HUES64 (cell line): ENCODE data around the gene ATP1A1.

ENCODE experiments used
- H3K27ac ChIP-seq: 2 replicates; pipeline ENCODE4 v1.7.0; 2013; ENCODE audit warnings: low read depth, low read length, inconsistent platforms
- H3K27me3 ChIP-seq: 2 replicates; pipeline ENCODE4 v1.6.1; 2013; ENCODE audit warnings: mild to moderate bottlenecking, low read length; ENCODE audit not compliant: insufficient read depth
- H3K36me3 ChIP-seq: 2 replicates; pipeline ENCODE4 v1.6.1; 2013; ENCODE audit warnings: mild to moderate bottlenecking, low read length; ENCODE audit not compliant: insufficient read depth
- H3K4me1 ChIP-seq: 2 replicates; pipeline ENCODE4 v1.6.1; 2013; ENCODE audit warnings: mild to moderate bottlenecking, low read length, moderate library complexity; ENCODE audit not compliant: insufficient read depth
- H3K4me3 ChIP-seq: 2 replicates; pipeline ENCODE4 v1.5.1; 2013; ENCODE audit warnings: mild to moderate bottlenecking, low read length, moderate library complexity
- H3K9ac ChIP-seq: 2 replicates; pipeline ENCODE4 v1.6.1; 2013; ENCODE audit warnings: mild to moderate bottlenecking, low read depth, low read length
- H3K9me3 ChIP-seq: 2 replicates; pipeline ENCODE4 v1.6.1; 2013; ENCODE audit warnings: low read depth, low read length; ENCODE audit not compliant: insufficient read depth
- WGBS: fragments of 150-250, 120-280 bp; methylation state at CpG from one replicate; pipeline ENCODE4 v1.1.7; 2013; ENCODE audit warnings: missing lambda C conversion rate; 5-methylcytosine and 5-hydroxymethylcytosine counted together

The ATP1A1 gene

GRCh38 chr1:116408193-116408592 is 35.1 kb downstream of the ATP1A1 start:
- Histone ChIP-seq H3K27me3 (no peaks in the 10 kb centered on the region), H3K4me3 (no peak overlapping the region), H3K4me1 (no peaks in the 10 kb centered on the region), H3K36me3 (peaks cover 49% of the 10 kb centered on the region), H3K9me3 (no peaks in the 10 kb centered on the region), H3K27ac (no peak overlapping the region), H3K9ac (no peak overlapping the region)
- 86% methylated on average over 2 of the region's 2 CpGs for WGBS

DNA sequence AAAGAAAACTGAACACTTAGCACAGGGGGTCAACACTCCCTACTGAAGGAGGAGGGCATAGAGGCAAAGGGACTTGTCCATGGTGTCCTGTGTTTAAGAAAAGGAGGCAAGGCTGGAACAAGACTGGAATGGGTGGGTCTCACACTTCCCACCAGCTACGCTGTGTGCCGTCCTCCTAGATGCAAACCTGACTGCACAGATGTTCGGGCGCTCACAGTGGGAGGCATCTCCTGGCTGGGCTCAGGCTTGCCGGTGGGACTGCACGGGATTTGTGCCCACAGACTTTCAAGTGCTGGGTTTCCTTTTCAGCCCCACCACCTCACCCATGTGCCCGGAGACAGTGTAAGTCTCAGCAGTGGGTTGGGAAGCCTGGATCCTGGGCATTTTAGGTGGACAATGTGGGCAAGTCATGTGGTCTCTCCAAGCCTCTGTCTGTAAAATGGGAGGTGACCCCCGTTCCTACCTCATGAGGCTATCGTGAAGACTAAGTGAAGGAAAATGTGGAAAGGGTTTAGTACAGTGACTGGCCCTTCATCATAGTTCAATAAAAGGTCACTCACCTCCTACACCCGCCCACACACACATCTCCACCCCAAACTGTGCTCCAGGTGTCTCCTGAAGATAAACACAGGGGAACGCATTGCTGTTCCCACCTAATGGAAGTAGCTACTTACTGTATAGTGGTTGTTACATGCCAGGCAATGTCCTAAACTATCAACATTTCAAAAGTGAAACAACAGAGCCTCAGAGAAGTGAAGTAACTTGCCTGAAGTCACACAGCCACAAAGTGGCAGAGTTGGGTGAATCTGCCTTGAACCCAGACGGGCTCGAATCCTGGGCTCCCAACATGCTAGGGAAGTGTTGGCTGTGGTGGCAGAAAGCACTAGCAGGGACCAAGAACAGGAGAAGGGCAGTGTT is 36.0 kb downstream of the ATP1A1 start:
- Histone ChIP-seq H3K9me3 (no peaks in the 10 kb centered on the region), H3K27ac (no peak overlapping the region), H3K9ac (no peak overlapping the region), H3K4me1 (no peaks in the 10 kb centered on the region), H3K4me3 (no peak overlapping the region), H3K27me3 (no peaks in the 10 kb centered on the region), H3K36me3 (peaks cover 40% of the 10 kb centered on the region)
- 97% methylated on average over 13 of the region's 13 CpGs for WGBS

GRCh38 chr1:116409751-116410191 is 36.7 kb downstream of the ATP1A1 start:
- Histone ChIP-seq H3K27ac (no peak overlapping the region), H3K4me3 (no peak overlapping the region), H3K36me3 (peaks cover 33% of the 10 kb centered on the region), H3K9me3 (no peaks in the 10 kb centered on the region), H3K9ac (no peak overlapping the region), H3K4me1 (no peaks in the 10 kb centered on the region), H3K27me3 (no peaks in the 10 kb centered on the region)
- 83% methylated on average over 8 of the region's 8 CpGs for WGBS

DNA sequence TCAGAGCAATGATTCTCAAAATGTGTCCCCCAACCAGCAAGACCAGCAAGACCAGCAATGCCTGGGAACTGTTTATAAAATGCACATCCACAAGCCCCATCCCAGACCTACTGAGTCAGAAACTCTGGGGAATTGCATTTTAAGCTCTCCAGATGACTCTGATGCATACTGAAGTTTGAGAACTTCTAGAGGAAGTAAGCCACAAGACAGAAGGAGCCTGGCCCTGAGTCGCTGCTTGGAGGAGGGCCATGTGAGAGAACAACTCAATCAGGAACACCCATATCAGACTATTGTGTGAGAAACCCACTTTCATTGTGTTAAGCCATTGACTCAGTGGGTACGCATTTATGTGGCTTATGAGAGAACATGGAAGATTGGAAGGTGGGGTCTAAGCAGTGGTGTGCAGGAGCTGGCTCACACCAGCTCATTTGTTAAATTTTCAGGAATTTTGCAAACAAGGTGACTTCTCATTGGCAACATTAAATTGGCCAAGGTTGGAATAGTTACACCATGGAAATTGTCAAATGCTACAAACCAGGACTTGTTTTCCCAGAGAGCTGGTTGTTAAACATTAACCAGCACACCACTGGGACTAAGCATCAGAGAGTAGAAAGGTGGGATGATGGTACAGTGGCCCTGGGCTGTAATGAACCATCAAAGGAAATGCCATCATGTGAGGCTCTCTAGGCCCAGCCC is 38.9 kb downstream of the ATP1A1 start:
- H3K27ac ChIP-seq = no peak overlapping the region
- no peaks in the 10 kb centered on the region for H3K27me3 ChIP-seq
- no peak overlapping the region for H3K4me3 ChIP-seq
- H3K36me3 ChIP-seq = peaks cover 12% of the 10 kb centered on the region
- 85% methylated on average over 2 of the region's 2 CpGs for WGBS
- peaks cover 12% of the 10 kb centered on the region; the same call in 1 of the 2 replicates for H3K4me1 ChIP-seq
- H3K9me3 ChIP-seq = no peaks in the 10 kb centered on the region
- H3K9ac ChIP-seq = no peak overlapping the region

DNA sequence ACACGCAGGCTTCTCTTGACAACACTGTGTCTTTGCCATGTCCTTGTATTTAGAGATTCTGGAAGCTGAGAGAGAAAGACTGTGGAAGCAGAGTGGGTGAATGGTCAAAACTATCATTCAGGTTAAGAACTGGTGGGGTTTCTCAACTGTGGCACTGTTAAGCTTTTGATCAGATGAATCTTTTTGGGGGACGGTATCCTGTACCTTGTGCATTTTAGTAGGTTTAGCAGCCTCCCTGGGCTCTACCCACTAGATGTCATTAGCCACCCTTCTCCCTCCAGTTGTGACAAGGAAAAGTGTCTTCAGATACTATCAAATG is 39.4 kb downstream of the ATP1A1 start:
- Histone ChIP-seq H3K4me1 (peaks cover 12% of the 10 kb centered on the region; the same call in 1 of the 2 replicates), H3K36me3 (peaks cover 7% of the 10 kb centered on the region; the same call in 1 of the 2 replicates), H3K4me3 (no peak overlapping the region), H3K9ac (no peak overlapping the region), H3K27me3 (no peaks in the 10 kb centered on the region), H3K9me3 (no peaks in the 10 kb centered on the region), H3K27ac (no peak overlapping the region)
- 94% methylated on average over 2 of the region's 2 CpGs for WGBS

DNA sequence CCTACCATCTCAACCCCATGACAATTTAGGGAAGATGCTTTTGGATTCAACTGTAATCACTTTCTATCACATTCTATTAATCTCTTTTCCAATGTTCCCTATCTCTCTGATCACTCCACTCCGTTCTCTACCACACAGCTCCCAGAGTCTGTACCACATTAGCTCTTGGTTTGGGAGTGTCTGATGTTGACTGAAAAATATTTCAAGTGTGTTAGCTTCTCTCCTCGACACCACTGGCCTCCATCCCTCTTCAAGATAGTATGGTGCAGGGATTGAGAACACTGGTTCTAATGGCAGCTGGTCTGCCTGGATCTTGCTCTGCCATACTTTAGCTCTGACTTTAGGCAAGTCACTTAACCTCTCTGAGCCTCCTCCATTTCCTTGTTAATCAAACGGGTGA is 39.9 kb downstream of the ATP1A1 start:
- H3K4me1 ChIP-seq = peaks cover 15% of the 10 kb centered on the region
- H3K27ac ChIP-seq = no peak overlapping the region
- no peak overlapping the region for H3K9ac ChIP-seq
- H3K9me3 ChIP-seq = no peaks in the 10 kb centered on the region
- no peaks in the 10 kb centered on the region for H3K27me3 ChIP-seq
- H3K36me3 ChIP-seq = 0 out of 2 replicates have a peak, but pooled peaks cover 4% of the 10 kb centered on the region
- no peak overlapping the region for H3K4me3 ChIP-seq
- 91% methylated on average over 2 of the region's 3 CpGs for WGBS

DNA sequence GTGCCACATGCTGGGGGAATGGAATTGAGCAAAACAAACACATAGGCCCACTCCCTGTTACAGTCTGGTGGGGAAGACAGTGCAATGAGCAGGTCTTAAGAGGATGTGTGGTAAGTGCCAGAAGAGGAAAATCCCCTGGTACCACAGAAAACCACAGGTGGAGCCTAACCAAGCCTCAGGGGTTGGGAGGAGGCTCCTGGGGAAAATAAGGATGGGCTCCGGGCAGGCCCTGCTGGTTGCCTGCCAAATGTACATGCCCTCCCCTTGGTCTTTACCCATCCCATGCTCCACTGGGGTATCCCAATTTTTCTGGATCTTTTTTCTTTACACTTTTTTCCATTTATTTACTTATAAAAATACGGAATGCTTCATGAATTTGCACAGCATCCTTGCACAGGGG is 40.4 kb downstream of the ATP1A1 start:
- Histone ChIP-seq H3K36me3 (0 out of 2 replicates have a peak, but pooled peaks cover 4% of the 10 kb centered on the region), H3K27me3 (no peaks in the 10 kb centered on the region), H3K4me3 (no peak overlapping the region), H3K9ac (no peak overlapping the region), H3K27ac (no peak overlapping the region), H3K4me1 (peaks cover 16% of the 10 kb centered on the region), H3K9me3 (no peaks in the 10 kb centered on the region)
- 89% methylated on average over 2 of the region's 2 CpGs for WGBS

DNA sequence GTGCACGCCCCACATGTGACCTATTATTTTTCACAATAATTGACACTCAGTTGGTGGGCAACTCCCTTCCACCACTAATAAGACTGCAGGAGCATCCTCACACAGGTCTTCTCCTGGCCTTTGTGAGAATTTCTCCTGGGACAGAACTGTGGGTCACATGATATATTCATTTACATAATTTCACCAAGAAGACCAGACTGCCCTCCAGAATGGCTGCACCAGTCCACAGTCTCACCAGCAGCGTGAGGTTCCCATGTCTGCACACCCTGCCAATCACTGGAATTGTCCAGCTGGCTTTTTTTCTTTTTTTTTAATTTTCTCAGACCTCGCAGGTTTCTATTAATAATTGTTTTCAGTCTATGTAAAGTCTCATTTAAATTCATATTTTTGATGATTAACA is 41.3 kb downstream of the ATP1A1 start:
- Histone ChIP-seq H3K9me3 (no peaks in the 10 kb centered on the region), H3K4me1 (peaks cover 16% of the 10 kb centered on the region), H3K9ac (no peak overlapping the region), H3K36me3 (no peaks in the 10 kb centered on the region), H3K4me3 (no peak overlapping the region), H3K27ac (no peak overlapping the region), H3K27me3 (peaks cover 5% of the 10 kb centered on the region; the same call in 1 of the 2 replicates)
- WGBS = 100% methylated on average over 2 of the region's 3 CpGs

GRCh38 chr1:116415200-116415698 is 42.2 kb downstream of the ATP1A1 start:
- Histone ChIP-seq H3K4me1 (peaks cover 16% of the 10 kb centered on the region), H3K27ac (no peak overlapping the region), H3K36me3 (no peaks in the 10 kb centered on the region), H3K27me3 (peaks cover 5% of the 10 kb centered on the region; the same call in 1 of the 2 replicates), H3K9ac (no peak overlapping the region), H3K4me3 (no peak overlapping the region), H3K9me3 (no peaks in the 10 kb centered on the region)
- 94% methylated on average over 2 of the region's 3 CpGs for WGBS

DNA sequence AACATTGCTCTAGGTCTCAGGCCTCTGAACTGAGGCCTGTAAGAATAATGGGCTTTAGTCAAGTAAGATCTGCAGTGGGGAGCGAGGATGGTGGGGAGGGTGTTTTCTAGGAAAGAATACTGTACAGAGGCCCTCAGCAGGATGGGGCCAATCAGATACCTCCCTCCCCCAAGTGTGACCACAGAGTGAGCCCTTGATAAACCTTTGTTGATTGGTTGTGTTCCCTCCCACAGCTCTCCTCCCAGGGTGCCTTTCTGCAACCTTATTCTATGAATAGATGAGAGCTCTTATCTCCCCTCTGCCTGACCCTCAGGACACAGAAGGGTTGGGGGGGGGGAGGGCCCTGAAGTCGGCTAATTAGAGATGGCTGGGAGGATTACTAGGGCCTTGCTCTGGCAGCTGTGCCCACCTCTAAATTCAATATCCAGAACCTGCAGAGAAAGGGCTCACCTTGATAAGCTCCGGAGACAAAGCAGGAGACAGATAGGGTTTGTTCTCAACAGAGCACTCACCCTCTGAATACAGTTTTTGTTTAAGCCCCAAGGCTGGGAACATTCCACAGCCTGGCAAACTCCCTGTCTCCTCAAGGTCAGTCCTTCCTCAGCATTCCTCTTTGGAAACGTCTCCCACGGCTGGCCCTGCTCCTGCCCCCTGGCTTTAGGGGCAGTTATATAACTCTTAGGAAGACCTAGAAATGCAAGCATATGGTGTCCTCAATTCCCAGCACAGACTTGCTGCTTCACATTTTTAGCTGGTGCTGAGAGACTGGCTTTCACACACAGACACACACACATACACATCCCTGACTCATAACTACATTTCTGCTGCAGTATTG is 42.9 kb downstream of the ATP1A1 start:
- Histone ChIP-seq H3K27ac (peak overlapping the region; percentile 17; the same call in 1 of the 2 replicates), H3K9me3 (no peaks in the 10 kb centered on the region), H3K9ac (no peak overlapping the region), H3K4me3 (no peak overlapping the region), H3K27me3 (peaks cover 5% of the 10 kb centered on the region; the same call in 1 of the 2 replicates), H3K36me3 (no peaks in the 10 kb centered on the region), H3K4me1 (peaks cover 16% of the 10 kb centered on the region)
- WGBS = 47% methylated on average over 4 of the region's 5 CpGs
